ENCODE data around the gene SLC10A3.

SLC10A3 gene

DNA sequence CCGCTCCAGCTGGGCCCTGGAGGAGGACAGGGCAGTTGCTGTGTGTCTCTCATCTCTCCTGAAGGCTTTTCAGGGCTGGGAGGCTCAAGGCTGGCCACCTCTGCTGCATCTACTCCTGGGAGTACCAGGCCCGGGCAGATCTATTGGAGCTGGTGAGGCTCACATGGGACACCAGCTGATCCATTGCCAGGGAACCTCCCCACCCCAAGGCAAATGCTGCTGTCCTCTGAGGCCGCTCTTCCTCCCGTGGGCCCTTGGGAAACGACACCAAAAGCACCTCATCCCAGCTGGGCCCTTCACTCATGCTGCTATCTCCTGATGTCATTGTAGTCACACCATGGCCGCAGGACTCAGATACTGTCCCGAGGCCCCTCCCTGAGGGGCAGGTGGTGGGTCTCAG, 7.6 kb downstream of the SLC10A3 start:
- DNase-seq (ENCODE audit: low spot score): no peak

- no peak for DNase-seq (ENCODE audit: low spot score)
These were observed 8.4 kb downstream of the SLC10A3 start for GRCh38 chrX:154481911-154482601.

GRCh38 chrX:154481195-154481594, 9.2 kb downstream of the SLC10A3 start:
- no peak for DNase-seq (ENCODE audit: low spot score)

- DNase-seq (ENCODE audit: low spot score): peak; percentile 91
These were observed 11.5 kb downstream of the SLC10A3 start, which contains the start of gene LAGE3 for GRCh38 chrX:154478728-154479622. TSS of gene LAGE3 (minus strand) at chrX:154479281. CDS start at chrX:154478915, 366 bp downstream.

GRCh38 chrX:154477891-154478477, 12.4 kb downstream of the SLC10A3 start:
- DNase-seq (ENCODE audit: low spot score): no peak

GRCh38 chrX:154476821-154477220, 13.6 kb downstream of the SLC10A3 start:
- no peak for DNase-seq (ENCODE audit: low spot score)

DNA sequence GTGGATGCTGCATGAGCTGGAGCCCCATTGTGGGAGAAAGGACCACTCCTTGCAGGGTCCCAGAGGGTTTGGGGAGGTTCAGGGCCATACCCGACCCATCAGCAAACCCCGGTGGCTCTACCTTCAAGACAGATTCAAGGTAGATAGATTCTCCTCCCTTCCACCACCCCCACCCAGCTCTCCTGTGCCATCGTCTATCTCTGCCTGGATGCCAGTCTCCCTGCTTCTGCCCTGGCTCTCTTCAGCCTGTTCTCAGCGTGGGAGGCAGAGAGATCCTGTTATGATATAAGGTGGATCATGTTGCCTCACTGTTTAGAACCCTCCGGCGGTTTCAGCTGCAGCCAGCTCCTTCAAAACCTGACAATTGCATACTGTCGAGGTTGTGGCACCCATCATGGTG, 16.7 kb downstream of the SLC10A3 start:
- no peak for DNase-seq (ENCODE audit: low spot score)

DNA sequence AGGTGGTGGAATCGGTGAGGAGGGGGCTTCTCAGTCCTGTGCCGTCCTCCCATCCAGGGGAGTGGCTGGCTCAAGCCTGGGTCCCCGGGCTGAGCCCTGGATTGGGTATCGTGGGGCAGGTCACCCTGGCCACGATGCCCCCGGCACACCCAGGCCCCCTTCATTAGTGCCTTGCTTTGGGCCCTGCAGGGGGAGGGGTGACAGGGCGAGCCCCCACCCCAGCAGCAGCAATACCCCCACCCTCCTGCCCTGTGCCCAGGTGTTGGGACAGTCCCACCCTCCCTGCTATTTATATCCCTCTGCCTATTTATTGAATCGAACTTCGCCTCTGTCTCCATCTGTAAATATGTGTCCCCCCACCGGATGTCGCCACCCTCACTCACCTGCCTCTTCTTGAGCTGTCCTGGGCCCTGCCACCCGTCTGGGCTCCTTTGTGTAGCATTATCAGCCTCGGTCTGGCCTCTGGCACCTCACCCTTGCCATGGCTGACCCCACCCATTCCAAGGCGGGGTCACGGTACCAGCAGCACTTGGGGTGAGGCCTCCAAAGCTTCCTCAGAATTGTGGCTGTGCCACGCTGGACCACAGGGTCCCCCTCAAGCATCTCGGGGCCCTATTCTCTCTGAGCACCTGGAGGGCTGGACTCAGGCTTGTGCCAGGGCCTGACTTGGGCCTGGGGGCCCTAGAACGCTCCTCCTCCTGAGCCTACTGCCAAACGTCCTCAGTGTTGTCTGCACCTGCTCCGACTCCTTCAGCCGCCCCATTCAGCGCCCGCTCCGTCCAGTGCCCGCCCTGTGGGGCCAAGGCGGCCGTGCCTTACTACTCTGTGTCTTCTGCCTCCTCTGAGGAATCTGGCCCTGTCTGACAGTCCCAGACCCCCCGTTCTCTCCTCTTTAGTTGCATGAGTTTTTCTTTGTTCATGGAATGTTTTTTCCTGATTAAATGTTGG, 17.5 kb downstream of the SLC10A3 start:
- no peak for DNase-seq (ENCODE audit: low spot score)

DNA sequence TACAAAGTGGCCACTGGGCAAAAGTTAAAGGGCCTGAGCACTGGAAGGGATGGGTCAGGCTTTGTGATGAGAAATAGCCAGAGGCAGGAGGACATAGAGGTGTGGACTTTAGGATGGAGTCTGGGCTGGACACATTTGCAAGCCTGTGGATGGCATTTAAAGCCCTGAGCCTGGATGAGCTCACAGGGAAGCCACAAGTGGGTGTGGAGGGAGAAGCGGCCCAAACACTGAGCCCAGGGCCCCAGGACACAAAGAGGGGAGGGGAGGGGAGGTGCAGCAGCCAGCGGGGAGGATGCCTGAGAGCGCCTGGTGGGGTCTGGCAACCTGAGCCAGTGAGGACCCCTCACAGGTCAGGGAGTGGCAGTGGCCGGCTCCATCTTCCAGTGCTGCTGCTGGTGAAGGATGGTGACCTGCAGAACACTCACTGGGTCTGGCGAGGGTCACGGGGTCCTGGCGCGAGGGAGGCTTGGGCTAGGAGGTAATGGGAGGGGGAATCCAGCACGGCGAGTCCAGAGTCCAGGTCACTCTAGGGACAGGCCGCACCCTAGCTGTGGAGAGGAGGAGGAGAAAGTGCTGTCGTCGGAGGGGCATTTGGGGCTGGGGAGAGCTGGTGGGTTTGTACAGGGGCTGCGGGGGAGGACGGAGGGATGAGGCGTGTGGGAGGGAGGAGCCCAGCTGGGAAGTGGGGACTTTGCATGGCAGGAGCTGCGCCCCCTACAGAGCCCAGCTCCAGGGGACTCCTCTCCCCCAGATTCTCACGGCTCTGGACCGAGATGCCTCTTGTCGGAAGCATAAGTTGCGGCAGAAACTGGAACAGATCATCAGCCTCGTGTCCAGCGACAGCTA, 18.4 kb downstream of the SLC10A3 start:
- no peak for DNase-seq (ENCODE audit: low spot score)

DNA sequence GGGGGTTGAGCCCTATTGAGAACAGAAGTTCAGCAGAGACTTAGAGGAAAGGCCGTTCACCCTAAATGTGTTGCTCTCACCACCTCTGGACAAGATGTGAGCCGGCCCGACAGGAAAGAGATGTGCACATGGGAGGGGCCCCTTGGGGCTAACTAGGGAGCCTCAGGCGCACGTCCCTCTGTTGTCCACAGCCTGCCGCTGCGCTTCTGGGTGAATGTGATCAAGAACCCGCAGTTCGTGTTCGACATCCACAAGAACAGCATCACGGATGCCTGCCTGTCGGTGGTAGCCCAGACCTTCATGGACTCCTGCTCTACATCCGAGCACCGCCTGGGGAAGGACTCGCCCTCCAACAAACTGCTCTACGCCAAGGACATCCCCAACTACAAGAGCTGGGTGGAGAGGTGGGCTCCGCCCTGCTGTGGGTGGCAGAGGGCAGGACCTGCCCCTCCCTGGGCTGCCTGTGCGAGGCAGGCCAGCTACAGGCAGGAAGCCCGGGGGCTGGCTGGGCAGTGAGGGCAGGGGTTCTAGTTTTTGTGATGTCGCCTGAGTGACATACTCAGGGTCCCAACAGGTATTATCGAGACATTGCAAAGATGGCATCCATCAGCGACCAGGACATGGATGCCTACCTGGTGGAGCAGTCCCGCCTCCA, 19.4 kb downstream of the SLC10A3 start:
- DNase-seq (ENCODE audit: low spot score): no peak

DNA sequence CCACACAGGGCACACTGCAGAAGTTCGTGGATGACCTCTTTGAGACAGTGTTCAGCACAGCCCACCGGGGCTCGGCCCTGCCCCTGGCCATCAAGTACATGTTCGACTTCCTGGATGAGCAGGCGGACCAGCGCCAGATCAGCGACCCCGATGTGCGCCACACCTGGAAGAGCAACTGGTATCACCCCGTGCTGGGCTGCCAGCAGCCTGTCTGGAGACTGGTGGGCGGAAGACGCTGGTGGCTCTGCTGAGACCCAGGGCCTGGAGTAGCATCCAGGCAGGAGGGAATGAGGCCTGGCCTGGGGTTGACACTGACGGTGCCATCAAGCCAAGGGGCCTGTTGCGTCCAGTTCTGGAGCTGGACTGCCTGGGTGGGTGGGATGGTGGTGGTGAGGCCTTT, 20.0 kb downstream of the SLC10A3 start:
- no peak for DNase-seq (ENCODE audit: low spot score)

GRCh38 chrX:154469880-154470279, 20.5 kb downstream of the SLC10A3 start:
- no peak for DNase-seq (ENCODE audit: low spot score)

DNA sequence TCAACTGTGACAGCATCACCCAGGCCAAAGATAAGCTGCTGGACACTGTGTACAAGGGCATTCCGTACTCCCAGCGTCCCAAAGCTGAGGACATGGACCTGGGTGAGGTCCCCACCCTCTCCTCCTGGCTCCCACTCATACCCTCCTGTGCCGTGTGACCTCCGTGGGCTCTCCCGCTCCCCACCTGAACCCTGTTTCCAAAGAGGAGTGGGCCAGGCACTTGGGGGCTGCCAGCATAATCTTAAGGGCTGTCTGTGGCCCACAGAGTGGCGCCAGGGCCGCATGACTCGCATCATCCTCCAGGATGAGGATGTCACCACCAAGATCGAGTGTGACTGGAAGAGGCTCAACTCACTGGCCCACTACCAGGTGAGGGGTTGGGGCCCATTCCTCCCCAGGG, 21.3 kb downstream of the SLC10A3 start:
- DNase-seq (ENCODE audit: low spot score): no peak

- no peak for DNase-seq (ENCODE audit: low spot score)
These were observed 22.2 kb downstream of the SLC10A3 start for GRCh38 chrX:154468217-154468616.

DNA sequence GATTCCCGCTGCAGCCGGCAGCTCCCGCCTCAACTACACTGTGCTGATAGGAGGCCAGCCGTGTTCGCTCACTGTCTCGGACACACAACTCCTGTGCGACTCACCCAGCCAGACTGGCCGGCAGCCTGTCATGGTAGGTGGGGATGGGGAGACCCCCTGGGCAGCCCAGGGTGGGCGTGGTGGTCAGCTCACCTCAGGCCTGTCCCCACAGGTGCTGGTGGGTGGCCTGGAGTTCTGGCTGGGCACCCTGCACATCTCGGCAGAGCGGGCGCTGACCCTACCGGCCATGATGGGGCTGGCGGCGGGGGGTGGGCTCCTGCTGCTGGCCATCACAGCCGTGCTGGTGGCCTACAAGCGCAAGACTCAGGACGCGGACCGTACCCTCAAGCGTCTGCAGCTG, 22.9 kb downstream of the SLC10A3 start:
- DNase-seq (ENCODE audit: low spot score): no peak

DNA sequence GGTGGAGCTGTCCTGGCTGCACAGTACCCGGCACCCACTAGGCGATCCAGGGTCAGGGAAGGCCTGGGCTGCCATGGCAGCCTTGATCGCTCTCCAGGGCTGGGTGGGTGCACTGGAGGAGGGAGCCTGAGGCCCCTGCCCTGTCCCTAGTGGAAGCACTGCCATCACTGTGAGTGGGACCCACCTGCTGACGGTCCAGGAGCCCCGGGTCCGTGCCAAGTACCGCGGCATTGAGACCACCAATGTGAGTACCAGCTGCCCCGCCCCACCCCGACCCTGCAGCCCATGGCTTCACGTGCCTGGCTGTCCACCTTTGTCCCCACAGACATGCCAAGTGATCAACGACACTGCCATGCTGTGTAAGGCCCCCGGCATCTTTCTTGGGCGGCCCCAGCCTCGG, 23.5 kb downstream of the SLC10A3 start:
- DNase-seq (ENCODE audit: low spot score): no peak

GRCh38 chrX:154466036-154466435, 24.4 kb downstream of the SLC10A3 start:
- DNase-seq (ENCODE audit: low spot score): no peak

GRCh38 chrX:154465601-154466000, 24.8 kb downstream of the SLC10A3 start:
- DNase-seq (ENCODE audit: low spot score): no peak

- DNase-seq (ENCODE audit: low spot score): no peak
These were observed 25.5 kb downstream of the SLC10A3 start for GRCh38 chrX:154464806-154465365.

- DNase-seq (ENCODE audit: low spot score): no peak
These were observed 26.7 kb downstream of the SLC10A3 start for GRCh38 chrX:154463611-154464220.

Measured in D341Med (cell line).